Panc1 (cell line): ENCODE measurements around the gene MED13L. TPM values are rescaled to one million over a fixed set of nuclear protein-coding genes. Genes with fewer than 3 reads are reported as not detected.

Experiments used
- ATAC-seq: fragments of 200-7000 bp; cut with Tn5 transposase; 2 replicates; pipeline ENCODE4 v1.9.1; 2020; ENCODE audit warnings: mild to moderate bottlenecking, moderate library complexity
- BruUV-seq: library from RNA; stranded (reverse); fragments of 400-500 nt; replicated peaks from 2 replicates; lab custom pipeline; 2021; lab: Mats Ljungman, UMichigan
- CTCF ChIA-PET: fragments of 300-600 bp; sonication (Branson Sonifier 250); formaldehyde crosslinking; loops from one replicate; lab custom pipeline; 2022; ENCODE audit warnings: antibody characterized with exemption; lab: Charles Lee
- POLR2A ChIA-PET: fragments of 300-600 bp; sonication (Branson Sonifier 250); formaldehyde crosslinking; loops from one replicate; lab custom pipeline; 2022; ENCODE audit warnings: antibody characterized with exemption; lab: Charles Lee
- DNase-seq: peaks from one replicate; pipeline ENCODE4 v3.0.0-alpha.2; 2010; ENCODE audit warnings: low read depth, low spot score
- H3K27ac ChIP-seq: 2 replicates; pipeline ENCODE4 v1.5.1; 2011; ENCODE audit warnings: mild to moderate bottlenecking, low read length, inconsistent platforms
- H3K27me3 ChIP-seq: fragments of 200-500 bp; sonication (Bioruptor generic); 2 replicates; pipeline ENCODE4 v1.6.0; 2014; ENCODE audit warnings: low read length, inconsistent platforms; ENCODE audit not compliant: control insufficient read depth, insufficient read depth
- H3K36me3 ChIP-seq: fragments of 200-500 bp; sonication (Bioruptor generic); 2 replicates; pipeline ENCODE4 v1.5.1; 2014; ENCODE audit warnings: inconsistent platforms, mild to moderate bottlenecking, low read length, moderate library complexity; ENCODE audit not compliant: control insufficient read depth, insufficient read depth
- H3K4me1 ChIP-seq: 2 replicates; pipeline ENCODE4 v1.5.1; 2011; ENCODE audit warnings: inconsistent platforms, mild to moderate bottlenecking, low read length, moderate library complexity; ENCODE audit not compliant: control insufficient read depth, insufficient read depth
- H3K4me3 ChIP-seq, 2 experiments: 2 replicates each; pipeline ENCODE4 v1.5.1; 2011 to 2012; ENCODE audit warnings: low read depth in 2 of 2, low read length in 2 of 2, mild to moderate bottlenecking in 2 of 2, inconsistent platforms in 1 of 2, moderate library complexity in 1 of 2
- H3K9me3 ChIP-seq: fragments of 200-500 bp; sonication (Bioruptor generic); 2 replicates; pipeline ENCODE4 v1.5.1; 2014; ENCODE audit warnings: low read depth, mild to moderate bottlenecking, inconsistent platforms, low read length, moderate library complexity; ENCODE audit not compliant: control insufficient read depth, insufficient read depth
- CTCF ChIP-seq: fragments of 450-650 bp; IDR thresholded peaks from 2 replicates; pipeline ENCODE4 v1.5.1; 2017; ENCODE audit warnings: mild to moderate bottlenecking
- POLR2AphosphoS5 ChIP-seq: IDR thresholded peaks from 2 replicates; pipeline ENCODE4 v1.6.1; 2012; ENCODE audit warnings: mild to moderate bottlenecking, low read depth, low read length, moderate library complexity
- REST ChIP-seq, 2 experiments: IDR thresholded peaks; 2 replicates each; pipeline ENCODE4 v1.6.1; 2011 to 2012; ENCODE audit warnings: low read depth in 2 of 2, control low read depth in 1 of 2, low read length in 1 of 2, mild to moderate bottlenecking in 1 of 2, moderate library complexity in 1 of 2; ENCODE audit not compliant: insufficient read depth in 1 of 2
- SIN3A ChIP-seq: IDR thresholded peaks from 2 replicates; pipeline ENCODE4 v1.6.1; 2012; ENCODE audit warnings: low read depth, mild to moderate bottlenecking, low read length, moderate library complexity, borderline replicate concordance; ENCODE audit not compliant: insufficient read depth
- TCF7L2 ChIP-seq: IDR thresholded peaks from 2 replicates; pipeline ENCODE4 v1.6.1; 2011; ENCODE audit warnings: mild to moderate bottlenecking, low read depth, low read length, inconsistent platforms
- in situ Hi-C: cut with HindIII; loops from 2 replicates; pipeline ENCODE4 v1.10.0; 2016; ENCODE audit warnings: low sequenced_read_pairs, low pct_unique_long_range_greater_than_20kb
- intact Hi-C: fragments of 100-400 bp; cut with micrococcal nuclease; formaldehyde crosslinking; loops from one replicate; pipeline ENCODE4 v1.10.0; 2022; ENCODE audit not compliant: unreplicated experiment
- total RNA-seq: library from RNA; stranded (reverse); gene quantifications from one replicate; pipeline ENCODE4 v1.2.1, GENCODE V29; 2021; ENCODE audit not compliant: unreplicated experiment

Gene MED13L
- total RNA-seq, 1 experiment from 2014 or later, result 170 TPM

GRCh38 chr12:116015525-116015924 is 262.0 kb downstream of the MED13L start:
- peak; percentile 66; the same call in 1 of the 2 replicates for TF ChIP-seq CTCF
- TF ChIP-seq SIN3A, result no peak
- ATAC-seq, result peak; percentile 72
- H3K4me1 ChIP-seq, result peaks cover 11% of the 10 kb centered on the region; the same call in 1 of the 2 replicates
- in situ Hi-C loops, result no loop called here
- ChIA-PET CTCF (no interaction called here), POLR2A (no interaction called here)
- BruUV-seq, result no TSS peak
- H3K9me3 ChIP-seq, result no peaks in the 10 kb centered on the region
- no peaks in the 10 kb centered on the region for H3K27me3 ChIP-seq
- intact Hi-C loops, result no loop called here
- no peak overlapping the region for H3K4me3 ChIP-seq
- H3K36me3 ChIP-seq, result peaks cover 40% of the 10 kb centered on the region
- H3K27ac ChIP-seq, result peak overlapping the region; percentile 63
- DNase-seq, result no peak

- DNase-seq (no peak), ATAC-seq (no peak)
- H3K36me3 ChIP-seq, result peaks cover 51% of the 10 kb centered on the region
- TF ChIP-seq POLR2AphosphoS5 (no peak), TCF7L2 (no peak), SIN3A (no peak), REST (IDR thresholded peaks at IDR 0.05; ENCODE audit: insufficient read depth in 1 of 2, low read depth in 2 of 2, low read length in 1 of 2) (no peak), CTCF (no peak)
- in situ Hi-C loops, result no loop called here
- BruUV-seq, result no TSS peak
- intact Hi-C loops, result no loop called here
- H3K4me1 ChIP-seq, result peaks cover 11% of the 10 kb centered on the region; the same call in 1 of the 2 replicates
- H3K27ac ChIP-seq, result no peak overlapping the region
- H3K27me3 ChIP-seq, result no peaks in the 10 kb centered on the region
- H3K4me3 ChIP-seq, result no peak overlapping the region
- CTCF ChIA-PET, result no interaction called here
- no peaks in the 10 kb centered on the region for H3K9me3 ChIP-seq
- POLR2A ChIA-PET, result interaction anchor here (0.5 kb wide), 1 partner anchor 19 kb away, joined by 4 read pairs; no protein-coding TSS in a partner anchor
Measured at GRCh38 chr12:116012757-116013156, 264.7 kb downstream of the MED13L start.
